Mesenchymal stem cell (in vitro differentiated cells and primary cell): ENCODE results near the gene KRT86.
"Not testable (repeated sequence)": the region's sequence is repeated elsewhere in the genome, so short reads cannot be mapped to it uniquely, and the experiment has no call there.

ENCODE experiments used
- DNase-seq: peaks from one replicate; pipeline ENCODE4 v3.0.0-alpha.2; 2013
- H2AFZ ChIP-seq: one replicate; pipeline ENCODE4 v1.6.1; 2013; ENCODE audit warnings: low read depth, mild to moderate bottlenecking, control low read depth, inconsistent platforms, low read length, moderate library complexity
- H2AK5ac ChIP-seq: 2 replicates; pipeline ENCODE4 v1.6.1; 2013; ENCODE audit warnings: low read length, moderate library complexity, mild to moderate bottlenecking, inconsistent platforms; ENCODE audit not compliant: severe bottlenecking
- H2BK120ac ChIP-seq: one replicate; pipeline ENCODE4 v1.6.1; 2013; ENCODE audit warnings: low read depth, mild to moderate bottlenecking, inconsistent platforms, low read length, moderate library complexity
- H2BK12ac ChIP-seq, 2 experiments: one replicate each; pipeline ENCODE4 v1.6.1; 2013; ENCODE audit warnings: inconsistent platforms in 2 of 2, low read length in 2 of 2, mild to moderate bottlenecking in 2 of 2, moderate library complexity in 2 of 2, control low read depth in 1 of 2
- H2BK15ac ChIP-seq: one replicate; pipeline ENCODE4 v1.6.1; 2013; ENCODE audit warnings: mild to moderate bottlenecking, low read depth, inconsistent platforms; ENCODE audit not compliant: poor library complexity, severe bottlenecking
- H2BK5ac ChIP-seq: 2 replicates; pipeline ENCODE4 v1.6.1; 2013; ENCODE audit warnings: low read depth, mild to moderate bottlenecking, low read length, control low read depth, inconsistent platforms; ENCODE audit not compliant: poor library complexity, severe bottlenecking
- H3K14ac ChIP-seq, 2 experiments: one replicate each; pipeline ENCODE4 v1.6.1; 2013; ENCODE audit warnings: inconsistent platforms in 2 of 2, low read length in 2 of 2, control low read depth in 1 of 2, mild to moderate bottlenecking in 1 of 2, moderate library complexity in 1 of 2
- H3K18ac ChIP-seq, 2 experiments: one replicate each; pipeline ENCODE4 v1.6.1; 2013; ENCODE audit warnings: inconsistent platforms in 2 of 2, low read length in 2 of 2, control low read depth in 1 of 2, low read depth in 1 of 2, mild to moderate bottlenecking in 1 of 2
- H3K23ac ChIP-seq, 2 experiments: one replicate each; pipeline ENCODE4 v1.6.1; 2013; ENCODE audit warnings: inconsistent platforms in 2 of 2, low read length in 2 of 2, mild to moderate bottlenecking in 2 of 2, moderate library complexity in 2 of 2, control low read depth in 1 of 2
- H3K27ac ChIP-seq: 2 replicates; pipeline ENCODE4 v1.5.1; 2013; ENCODE audit warnings: mild to moderate bottlenecking, moderate library complexity, low read length, control low read depth, inconsistent platforms; ENCODE audit not compliant: poor library complexity, severe bottlenecking
- H3K27me3 ChIP-seq, 2 experiments: 2 replicates each; pipeline versions ENCODE4 v1.6.1 to v1.7.0; 2013; ENCODE audit warnings: low read length in 2 of 2, mild to moderate bottlenecking in 2 of 2, moderate library complexity in 2 of 2, control low read depth in 1 of 2, inconsistent platforms in 1 of 2; ENCODE audit not compliant: control insufficient read depth in 1 of 2, insufficient read depth in 1 of 2
- H3K36me3 ChIP-seq, 2 experiments: 2 replicates each; pipeline versions ENCODE4 v1.6.1 to v1.7.0; 2013; ENCODE audit warnings: low read length in 2 of 2, control low read depth in 1 of 2, inconsistent platforms in 1 of 2, low read depth in 1 of 2, mild to moderate bottlenecking in 1 of 2; ENCODE audit not compliant: insufficient read depth in 2 of 2, control insufficient read depth in 1 of 2
- H3K4ac ChIP-seq, 2 experiments: one replicate each; pipeline ENCODE4 v1.6.1; 2013; ENCODE audit warnings: inconsistent platforms in 2 of 2, low read length in 2 of 2, mild to moderate bottlenecking in 2 of 2, moderate library complexity in 2 of 2, control low read depth in 1 of 2, low read depth in 1 of 2
- H3K4me1 ChIP-seq: 2 replicates; pipeline ENCODE4 v1.6.1; 2013; ENCODE audit warnings: low read depth, low read length, control low read depth; ENCODE audit not compliant: control insufficient read depth, insufficient read depth
- H3K4me2 ChIP-seq: 2 replicates; pipeline ENCODE4 v1.6.1; 2013; ENCODE audit warnings: low read length, mild to moderate bottlenecking, inconsistent platforms; ENCODE audit not compliant: poor library complexity, severe bottlenecking
- H3K4me3 ChIP-seq, 2 experiments: 2 replicates each; pipeline versions ENCODE4 v1.5.1 to v1.7.0; 2013; ENCODE audit warnings: low read length in 2 of 2, mild to moderate bottlenecking in 2 of 2, control low read depth in 1 of 2, low read depth in 1 of 2; ENCODE audit not compliant: insufficient read depth in 1 of 2
- H3K79me1 ChIP-seq: replicated peaks from 2 replicates; pipeline ENCODE4 v1.6.1; 2013; ENCODE audit warnings: mild to moderate bottlenecking, control low read depth, low read length, inconsistent platforms; ENCODE audit not compliant: poor library complexity, severe bottlenecking
- H3K9ac ChIP-seq: 2 replicates; pipeline ENCODE4 v1.7.0; 2013; ENCODE audit warnings: mild to moderate bottlenecking, low read length, moderate library complexity
- H3K9me3 ChIP-seq: 2 replicates; pipeline ENCODE4 v1.7.0; 2013; ENCODE audit warnings: mild to moderate bottlenecking, low read length; ENCODE audit not compliant: control insufficient read depth
- H4K8ac ChIP-seq: one replicate; pipeline ENCODE4 v1.6.1; 2013; ENCODE audit warnings: inconsistent platforms, mild to moderate bottlenecking, low read length, moderate library complexity
- H4K91ac ChIP-seq: one replicate; pipeline ENCODE4 v1.6.1; 2013; ENCODE audit warnings: mild to moderate bottlenecking, low read length, inconsistent platforms
- WGBS: methylation state at CpG from one replicate; pipeline ENCODE4 v1.1.7; 2013; ENCODE audit warnings: mixed read lengths; 5-methylcytosine and 5-hydroxymethylcytosine counted together

KRT86 gene

GRCh38 chr12:52249511-52250047 is 24.9 kb upstream of the KRT86 start:
- H3K27ac ChIP-seq, result no peak overlapping the region
- no peak for DNase-seq
- H3K79me1 ChIP-seq, result no peaks in the 10 kb centered on the region
- H3K4me1 ChIP-seq, result peaks cover 56% of the 10 kb centered on the region
- H3K4me2 ChIP-seq, result no peak overlapping the region
- peak overlapping the region; percentile 3 for H2AK5ac ChIP-seq
- no peak overlapping the region for H2BK12ac ChIP-seq
- H3K27me3 ChIP-seq, result peaks cover 0 to 51% of the 10 kb centered on the region in 2 experiments
- H3K18ac ChIP-seq, result no peak overlapping the region
- 88% methylated on average over 2 of the region's 2 CpGs for WGBS
- no peak overlapping the region for H4K91ac ChIP-seq
- H3K14ac ChIP-seq, result no peak overlapping the region
- no peak overlapping the region for H3K9ac ChIP-seq
- no peak overlapping the region for H3K23ac ChIP-seq
- H3K9me3 ChIP-seq, result no peaks in the 10 kb centered on the region
- H4K8ac ChIP-seq, result no peak overlapping the region
- no peak overlapping the region for H2BK15ac ChIP-seq
- no peak overlapping the region for H2BK5ac ChIP-seq
- no peaks in the 10 kb centered on the region for H3K36me3 ChIP-seq
- no peak overlapping the region for H2BK120ac ChIP-seq
- no peak overlapping the region for H2AFZ ChIP-seq
- H3K4me3 ChIP-seq, result no peak overlapping the region
- no peak overlapping the region for H3K4ac ChIP-seq

GRCh38 chr12:52250048-52250990 is 24.1 kb upstream of the KRT86 start:
- no peak overlapping the region for H3K4me3 ChIP-seq
- H2AFZ ChIP-seq, result no peak overlapping the region
- H3K36me3 ChIP-seq, result no peaks in the 10 kb centered on the region
- H3K9me3 ChIP-seq, result no peaks in the 10 kb centered on the region
- no peak overlapping the region for H3K4ac ChIP-seq
- peak overlapping the region; percentile 25 for H3K4me2 ChIP-seq
- H2BK5ac ChIP-seq, result no peak overlapping the region
- H3K18ac ChIP-seq, result no peak overlapping the region
- no peak overlapping the region for H4K8ac ChIP-seq
- H3K9ac ChIP-seq, result no peak overlapping the region
- no peak overlapping the region for H2BK120ac ChIP-seq
- no peak overlapping the region for H3K14ac ChIP-seq
- 21% methylated on average over 52 of the region's 52 CpGs for WGBS
- H3K4me1 ChIP-seq, result peaks cover 52% of the 10 kb centered on the region
- DNase-seq, result no peak
- peaks cover 0 to 59% of the 10 kb centered on the region in 2 experiments for H3K27me3 ChIP-seq
- H3K23ac ChIP-seq, result no peak overlapping the region
- peak overlapping the region; percentile 14 for H2AK5ac ChIP-seq
- H3K27ac ChIP-seq, result no peak overlapping the region
- no peak overlapping the region for H2BK12ac ChIP-seq
- H2BK15ac ChIP-seq, result no peak overlapping the region
- H4K91ac ChIP-seq, result no peak overlapping the region
- no peaks in the 10 kb centered on the region for H3K79me1 ChIP-seq

GRCh38 chr12:52251367-52252051 is 22.9 kb upstream of the KRT86 start:
- no peaks in the 10 kb centered on the region for H3K9me3 ChIP-seq
- no peak overlapping the region for H4K91ac ChIP-seq
- H2BK15ac ChIP-seq, result no peak overlapping the region
- no peak overlapping the region for H2BK120ac ChIP-seq
- DNase-seq, result no peak
- no peaks in the 10 kb centered on the region for H3K36me3 ChIP-seq
- H3K14ac ChIP-seq, result no peak overlapping the region
- H3K4me3 ChIP-seq, result no peak overlapping the region
- no peak overlapping the region for H3K4me2 ChIP-seq
- no peak overlapping the region for H2BK12ac ChIP-seq
- H3K18ac ChIP-seq, result no peak overlapping the region
- no peak overlapping the region for H3K9ac ChIP-seq
- H3K23ac ChIP-seq, result no peak overlapping the region
- H3K4ac ChIP-seq, result no peak overlapping the region
- H3K4me1 ChIP-seq, result peaks cover 50% of the 10 kb centered on the region
- H4K8ac ChIP-seq, result no peak overlapping the region
- peaks cover 0 to 70% of the 10 kb centered on the region in 2 experiments for H3K27me3 ChIP-seq
- peak overlapping the region; percentile 24 for H2AK5ac ChIP-seq
- 77% methylated on average over 8 of the region's 9 CpGs for WGBS
- no peaks in the 10 kb centered on the region for H3K79me1 ChIP-seq
- H2BK5ac ChIP-seq, result no peak overlapping the region
- H2AFZ ChIP-seq, result no peak overlapping the region
- no peak overlapping the region for H3K27ac ChIP-seq

GRCh38 chr12:52252175-52252615 is 22.2 kb upstream of the KRT86 start:
- peaks cover 3 to 77% of the 10 kb centered on the region in 2 experiments for H3K27me3 ChIP-seq
- H2AFZ ChIP-seq, H2BK12ac ChIP-seq, H3K23ac ChIP-seq, H2AK5ac ChIP-seq, H3K14ac ChIP-seq, H2BK120ac ChIP-seq, H3K4me3 ChIP-seq, DNase-seq, H3K9me3 ChIP-seq, H4K8ac ChIP-seq, H2BK15ac ChIP-seq, H2BK5ac ChIP-seq, H3K18ac ChIP-seq, H3K9ac ChIP-seq, H3K27ac ChIP-seq, H4K91ac ChIP-seq, H3K79me1 ChIP-seq, H3K4ac ChIP-seq, H3K4me2 ChIP-seq, H3K36me3 ChIP-seq: not testable (repeated sequence)
- H3K4me1 ChIP-seq, result peaks cover 45% of the 10 kb centered on the region
- WGBS, result 56% methylated on average over 8 of the region's 8 CpGs
